Mucosa of stomach (tissue), 1 donor: ENCODE measurements around the gene TRIM2.

ENCODE experiments used
- H3K27me3 ChIP-seq: one replicate; pipeline ENCODE4 v1.7.0; 2013; ENCODE audit warnings: mild to moderate bottlenecking, low read length; ENCODE audit not compliant: control insufficient read depth, insufficient read depth
- H3K36me3 ChIP-seq: one replicate; pipeline ENCODE4 v1.7.0; 2013; ENCODE audit warnings: low read length; ENCODE audit not compliant: control insufficient read depth, insufficient read depth
- H3K4me1 ChIP-seq: one replicate; pipeline ENCODE4 v1.7.0; 2013; ENCODE audit warnings: mild to moderate bottlenecking, low read length; ENCODE audit not compliant: control insufficient read depth, insufficient read depth
- H3K4me3 ChIP-seq: one replicate; pipeline ENCODE4 v1.7.0; 2013; ENCODE audit warnings: low read length
- H3K9ac ChIP-seq: one replicate; pipeline ENCODE4 v1.7.0; 2013; ENCODE audit warnings: mild to moderate bottlenecking, low read length, moderate library complexity
- H3K9me3 ChIP-seq: one replicate; pipeline ENCODE4 v1.7.0; 2013; ENCODE audit warnings: mild to moderate bottlenecking, low read length, moderate library complexity; ENCODE audit not compliant: control insufficient read depth
- donor health status: Pancreatic carcinoma.

The TRIM2 gene

DNA sequence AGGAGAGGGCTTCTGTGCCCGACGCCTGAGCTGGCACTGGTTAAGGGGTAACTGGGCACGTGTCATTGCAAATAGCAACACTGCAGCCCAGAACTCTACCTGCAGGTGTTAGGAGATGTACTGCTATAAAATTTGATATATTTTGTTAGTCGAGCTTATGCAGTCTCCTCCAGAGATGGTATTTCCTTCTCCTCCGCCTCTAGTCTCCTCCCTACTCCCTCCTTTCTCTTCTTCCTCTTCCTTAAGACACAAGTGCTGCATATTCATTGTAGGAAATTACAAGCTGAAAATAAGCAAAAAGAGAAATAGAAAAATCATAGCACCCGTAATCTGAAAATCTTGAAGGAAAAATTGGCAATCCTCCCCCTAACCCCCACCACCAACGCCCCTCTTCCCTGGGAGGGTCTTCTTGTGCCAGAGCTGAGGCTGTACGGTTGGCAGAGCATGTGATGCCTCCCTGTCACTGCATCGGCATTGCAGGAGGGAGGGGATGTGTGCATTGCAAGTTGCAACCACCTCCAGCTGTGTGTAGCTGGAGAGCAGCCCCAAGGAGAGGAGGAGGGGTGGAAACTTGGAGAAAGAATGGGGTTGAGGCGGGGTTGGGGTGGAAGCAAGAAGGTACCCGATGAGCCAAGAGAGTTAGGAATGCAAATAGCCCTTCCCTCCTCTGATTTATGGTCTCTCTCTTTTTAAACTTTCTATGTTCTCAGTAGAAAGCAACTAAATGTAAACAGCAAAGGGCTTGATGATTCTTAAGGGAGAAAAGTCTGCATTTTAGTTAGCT lies 92.0 kb downstream of the TRIM2 start:
- H3K9ac ChIP-seq: no peak overlapping the region
- no peak overlapping the region for H3K4me3 ChIP-seq
- H3K36me3 ChIP-seq: peaks cover 8% of the 10 kb centered on the region
- H3K4me1 ChIP-seq: peaks cover 10% of the 10 kb centered on the region
- H3K27me3 ChIP-seq: no peaks in the 10 kb centered on the region
- no peaks in the 10 kb centered on the region for H3K9me3 ChIP-seq

DNA sequence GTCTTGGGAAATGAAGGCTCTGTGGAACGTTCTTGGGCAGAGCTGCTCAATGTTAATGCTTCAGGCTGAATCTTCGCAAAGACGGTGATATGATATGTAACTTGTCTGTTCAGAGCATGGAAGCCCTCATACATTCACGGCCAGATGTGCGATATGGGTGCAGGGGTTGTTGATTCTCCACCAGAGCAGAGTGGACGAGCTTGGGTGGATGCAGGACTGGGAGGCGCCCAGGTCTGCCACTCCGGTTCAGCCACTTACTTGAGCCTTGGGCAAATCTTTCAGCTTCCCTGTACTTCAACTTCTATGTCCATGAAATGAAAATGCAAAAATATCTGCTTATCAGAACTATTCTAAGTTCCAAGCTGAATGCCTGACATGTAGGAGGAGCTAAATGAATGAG lies 92.9 kb downstream of the TRIM2 start:
- Histone ChIP-seq H3K9me3 (no peaks in the 10 kb centered on the region), H3K27me3 (no peaks in the 10 kb centered on the region), H3K36me3 (peaks cover 8% of the 10 kb centered on the region), H3K9ac (no peak overlapping the region), H3K4me1 (peaks cover 10% of the 10 kb centered on the region), H3K4me3 (no peak overlapping the region)

GRCh38 chr4:153310793-153311192 lies 106.5 kb downstream of the TRIM2 start:
- no peaks in the 10 kb centered on the region for H3K36me3 ChIP-seq
- H3K4me1 ChIP-seq: no peaks in the 10 kb centered on the region
- no peaks in the 10 kb centered on the region for H3K27me3 ChIP-seq
- H3K4me3 ChIP-seq: no peak overlapping the region
- no peaks in the 10 kb centered on the region for H3K9me3 ChIP-seq
- H3K9ac ChIP-seq: no peak overlapping the region

DNA sequence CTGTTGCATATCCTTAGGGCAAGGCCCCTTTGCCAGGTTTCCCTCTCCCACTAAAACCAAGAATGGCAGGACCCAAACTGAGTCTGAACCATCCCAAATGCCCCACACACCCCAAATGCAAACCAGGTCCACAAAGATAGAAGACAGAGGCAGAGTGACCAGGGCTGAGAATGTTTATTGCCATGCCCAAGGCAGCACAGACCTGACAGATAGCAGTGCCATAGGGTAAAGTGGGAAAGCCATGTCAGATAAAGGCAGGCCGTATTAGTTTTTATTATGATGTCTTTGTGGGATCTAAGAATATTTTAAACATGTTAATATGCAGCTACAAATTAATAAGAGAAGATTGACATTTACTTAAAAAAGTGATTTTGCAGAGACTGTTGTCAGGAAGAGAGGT lies 110.7 kb downstream of the TRIM2 start:
- Histone ChIP-seq H3K4me1 (no peaks in the 10 kb centered on the region), H3K9ac (no peak overlapping the region), H3K4me3 (no peak overlapping the region), H3K27me3 (no peaks in the 10 kb centered on the region), H3K36me3 (no peaks in the 10 kb centered on the region), H3K9me3 (no peaks in the 10 kb centered on the region)

GRCh38 chr4:153318696-153319320 lies 114.6 kb downstream of the TRIM2 start:
- Histone ChIP-seq H3K4me3 (no peak overlapping the region), H3K9ac (no peak overlapping the region), H3K4me1 (no peaks in the 10 kb centered on the region), H3K27me3 (no peaks in the 10 kb centered on the region), H3K36me3 (no peaks in the 10 kb centered on the region), H3K9me3 (no peaks in the 10 kb centered on the region)

- Histone ChIP-seq H3K27me3 (no peaks in the 10 kb centered on the region), H3K9me3 (no peaks in the 10 kb centered on the region), H3K4me3 (no peak overlapping the region), H3K9ac (no peak overlapping the region), H3K4me1 (peaks cover 24% of the 10 kb centered on the region), H3K36me3 (no peaks in the 10 kb centered on the region)
Observed at GRCh38 chr4:153322791-153323190, 118.5 kb downstream of the TRIM2 start.

- no peak overlapping the region for H3K4me3 ChIP-seq
Observed at GRCh38 chr4:153324046-153324445, 119.8 kb downstream of the TRIM2 start.

GRCh38 chr4:153325558-153325957 lies 121.3 kb downstream of the TRIM2 start:
- no peak overlapping the region for H3K9ac ChIP-seq
- peaks cover 24% of the 10 kb centered on the region for H3K4me1 ChIP-seq
- H3K9me3 ChIP-seq: no peaks in the 10 kb centered on the region
- no peaks in the 10 kb centered on the region for H3K36me3 ChIP-seq
- H3K27me3 ChIP-seq: no peaks in the 10 kb centered on the region
- no peak overlapping the region for H3K4me3 ChIP-seq

More at GRCh38 chr4:153324046-153324445, 119.8 kb downstream of the TRIM2 start:
- peaks cover 24% of the 10 kb centered on the region for H3K4me1 ChIP-seq
- no peaks in the 10 kb centered on the region for H3K36me3 ChIP-seq
- no peaks in the 10 kb centered on the region for H3K27me3 ChIP-seq
- no peaks in the 10 kb centered on the region for H3K9me3 ChIP-seq
- no peak overlapping the region for H3K9ac ChIP-seq

GRCh38 chr4:153326513-153326912 lies 122.3 kb downstream of the TRIM2 start:
- Histone ChIP-seq H3K4me3 (no peak overlapping the region), H3K4me1 (peaks cover 24% of the 10 kb centered on the region), H3K36me3 (no peaks in the 10 kb centered on the region), H3K27me3 (no peaks in the 10 kb centered on the region), H3K9ac (no peak overlapping the region), H3K9me3 (no peaks in the 10 kb centered on the region)

DNA sequence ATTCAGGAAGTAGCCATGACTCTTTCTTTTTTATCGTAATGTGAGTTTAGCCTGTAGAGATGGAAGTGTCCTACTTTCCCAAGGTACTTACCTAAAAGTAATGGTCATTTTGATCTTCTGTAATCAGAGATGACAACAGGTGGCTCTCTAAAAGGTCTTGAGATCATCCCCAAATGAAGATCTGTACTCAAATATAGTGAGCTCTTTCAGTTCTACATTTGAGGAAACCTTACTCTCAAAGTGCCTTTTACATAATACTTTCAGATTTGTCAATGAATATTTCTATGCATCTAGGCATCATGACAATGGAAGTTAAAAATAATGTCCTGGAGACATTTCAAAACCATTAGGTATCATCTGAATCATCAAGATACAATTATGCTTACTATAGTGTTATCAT lies 123.0 kb downstream of the TRIM2 start:
- Histone ChIP-seq H3K4me3 (no peak overlapping the region), H3K36me3 (no peaks in the 10 kb centered on the region), H3K9me3 (no peaks in the 10 kb centered on the region), H3K9ac (no peak overlapping the region), H3K27me3 (no peaks in the 10 kb centered on the region), H3K4me1 (peaks cover 24% of the 10 kb centered on the region)

DNA sequence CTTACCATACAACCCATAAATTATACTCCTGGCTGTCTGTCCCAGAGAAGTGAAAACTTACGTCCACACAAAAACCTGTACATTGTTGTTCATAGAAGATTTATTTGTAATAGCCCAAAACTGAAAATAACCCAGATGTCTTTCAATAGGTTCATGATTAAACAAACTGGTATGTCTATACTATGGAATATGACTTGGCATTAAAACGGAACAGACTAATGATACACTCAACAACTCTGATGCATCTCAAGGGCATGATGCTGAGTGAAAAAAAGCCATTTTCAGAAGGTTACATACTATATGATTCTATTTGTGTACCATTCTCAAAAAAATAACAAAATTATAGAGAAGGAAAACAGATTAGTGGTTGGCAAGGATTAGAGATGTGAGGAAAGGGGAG lies 128.7 kb downstream of the TRIM2 start:
- Histone ChIP-seq H3K9me3 (no peaks in the 10 kb centered on the region), H3K27me3 (no peaks in the 10 kb centered on the region), H3K4me3 (no peak overlapping the region), H3K4me1 (no peaks in the 10 kb centered on the region), H3K9ac (no peak overlapping the region), H3K36me3 (no peaks in the 10 kb centered on the region)

- no peaks in the 10 kb centered on the region for H3K4me1 ChIP-seq
- no peak overlapping the region for H3K4me3 ChIP-seq
- H3K9ac ChIP-seq: no peak overlapping the region
- no peaks in the 10 kb centered on the region for H3K27me3 ChIP-seq
- no peaks in the 10 kb centered on the region for H3K36me3 ChIP-seq
- H3K9me3 ChIP-seq: no peaks in the 10 kb centered on the region
Observed at GRCh38 chr4:153333874-153334273, 129.6 kb downstream of the TRIM2 start.
